Esophagus muscularis mucosa (tissue), 4 donors: ENCODE results near the gene CLDN10. TPM values are rescaled to one million over a fixed set of nuclear protein-coding genes. Genes with fewer than 3 reads are reported as not detected.

Experiments used
- DNase-seq: peaks from one replicate; pipeline ENCODE4 v3.0.0-alpha.2; 2017; ENCODE audit errors: extremely low spot score
- H3K27ac ChIP-seq, 4 donors: fragments of 200-600 bp; sonication (generic); replicated peaks in 1 of 4; 1 replicate in 3 of 4; 2 replicates in 1 of 4; pipeline ENCODE4 v1.5.1; 2016 to 2019; ENCODE audit warnings: mild to moderate bottlenecking in 1 of 4
- H3K27me3 ChIP-seq, 4 donors: fragments of 200-600 bp; sonication (generic); one replicate each; pipeline versions ENCODE4 v1.5.1 to v1.6.0; 2016 to 2019
- H3K36me3 ChIP-seq, 4 donors: fragments of 200-600 bp; sonication (generic); one replicate each; pipeline ENCODE4 v1.5.1; 2016 to 2019
- H3K4me1 ChIP-seq, 4 donors: fragments of 200-600 bp; sonication (generic); one replicate each; pipeline ENCODE4 v1.5.1; 2016 to 2019
- H3K4me3 ChIP-seq, 4 donors: fragments of 200-600 bp; sonication (generic); 1 replicate in 2 of 4; 2 replicates in 2 of 4; pipeline ENCODE4 v1.5.1; 2016 to 2019; ENCODE audit warnings: mild to moderate bottlenecking in 4 of 4, moderate library complexity in 1 of 4
- H3K9me3 ChIP-seq, 4 donors: fragments of 200-600 bp; sonication (generic); 1 replicate in 3 of 4; 2 replicates in 1 of 4; pipeline ENCODE4 v1.5.1; 2016 to 2019
- EP300 ChIP-seq: sonication (generic); formaldehyde crosslinking; IDR thresholded peaks from one replicate; pipeline ENCODE4 v1.6.1; 2017; ENCODE audit warnings: antibody characterized with exemption
- POLR2A ChIP-seq: fragments of 450-650 bp; IDR thresholded peaks from one replicate; pipeline ENCODE4 v1.6.1; 2017; ENCODE audit warnings: antibody characterized with exemption, moderate library complexity, mild to moderate bottlenecking, low read depth
- POLR2AphosphoS5 ChIP-seq, 2 donors: sonication (generic); formaldehyde crosslinking; IDR thresholded peaks; one replicate each; pipeline ENCODE4 v1.6.1; 2017; ENCODE audit warnings: antibody characterized with exemption in 2 of 2
- WGBS: methylation state at CpG from one replicate; pipeline ENCODE4 v1.1.5; 2018; 5-methylcytosine and 5-hydroxymethylcytosine counted together
- intact Hi-C: fragments of 100-400 bp; cut with DNase I; formaldehyde crosslinking; loops from one replicate; pipeline ENCODE4 v1.15.1; 2023
- total RNA-seq, 4 donors: library from RNA; depleted of rRNA; stranded (reverse); fragments of >200 nt; gene quantifications; one replicate each; pipeline versions ENCODE4 v1.1.0 to v1.2.1, GENCODE V29; 2016
- TF ChIP-seq, protein P1 (sequence below), 3 experiments: fragments of 200-600 bp in 2 of 3; fragments of 450-650 bp in 1 of 3; sonication (generic) in 2 of 3; IDR thresholded peaks; one replicate each; pipeline ENCODE4 v1.5.1; 2017 to 2019; ENCODE audit warnings: antibody characterized with exemption in 3 of 3, mild to moderate bottlenecking in 2 of 3, moderate library complexity in 1 of 3

CLDN10 gene
- total RNA-seq, 4 donors from 2014 or later = 1.2 to 1.9 TPM; not detected in 2

DNA sequence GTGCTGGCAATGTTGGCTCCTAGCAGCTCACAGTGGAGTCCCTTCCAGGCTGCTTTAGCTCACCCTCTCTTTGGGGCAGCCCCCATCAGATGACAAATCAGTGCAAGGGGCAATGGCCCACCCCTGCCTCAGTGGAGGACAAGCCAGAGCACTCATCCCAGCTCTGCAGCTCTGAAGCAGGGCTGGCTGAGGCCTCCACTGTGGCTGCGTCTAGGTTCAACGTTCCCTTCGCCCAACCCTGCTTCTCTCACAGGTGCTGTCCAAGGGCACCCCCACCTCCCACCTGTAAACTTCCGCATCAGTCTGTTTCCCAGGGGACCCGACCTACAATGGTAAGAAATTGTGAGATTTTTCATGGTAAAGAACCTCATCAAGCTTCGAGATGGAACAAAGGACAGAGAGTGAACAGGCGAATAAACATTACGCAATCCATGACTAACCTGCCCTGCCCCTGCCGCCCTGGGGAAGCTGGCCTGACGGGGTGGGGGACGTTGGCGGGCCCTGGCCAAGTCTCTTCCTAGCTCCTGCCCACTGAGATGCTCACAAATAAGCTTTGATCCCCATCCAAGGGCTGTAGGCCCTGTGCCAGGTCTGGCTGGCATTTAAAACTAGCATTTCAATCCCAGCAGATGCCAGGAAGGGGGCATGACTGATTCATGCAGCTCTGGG is 51.5 kb downstream of the CLDN10 start:
- no peaks in the 10 kb centered on the region for H3K9me3 ChIP-seq
- TF ChIP-seq, protein P1, sequence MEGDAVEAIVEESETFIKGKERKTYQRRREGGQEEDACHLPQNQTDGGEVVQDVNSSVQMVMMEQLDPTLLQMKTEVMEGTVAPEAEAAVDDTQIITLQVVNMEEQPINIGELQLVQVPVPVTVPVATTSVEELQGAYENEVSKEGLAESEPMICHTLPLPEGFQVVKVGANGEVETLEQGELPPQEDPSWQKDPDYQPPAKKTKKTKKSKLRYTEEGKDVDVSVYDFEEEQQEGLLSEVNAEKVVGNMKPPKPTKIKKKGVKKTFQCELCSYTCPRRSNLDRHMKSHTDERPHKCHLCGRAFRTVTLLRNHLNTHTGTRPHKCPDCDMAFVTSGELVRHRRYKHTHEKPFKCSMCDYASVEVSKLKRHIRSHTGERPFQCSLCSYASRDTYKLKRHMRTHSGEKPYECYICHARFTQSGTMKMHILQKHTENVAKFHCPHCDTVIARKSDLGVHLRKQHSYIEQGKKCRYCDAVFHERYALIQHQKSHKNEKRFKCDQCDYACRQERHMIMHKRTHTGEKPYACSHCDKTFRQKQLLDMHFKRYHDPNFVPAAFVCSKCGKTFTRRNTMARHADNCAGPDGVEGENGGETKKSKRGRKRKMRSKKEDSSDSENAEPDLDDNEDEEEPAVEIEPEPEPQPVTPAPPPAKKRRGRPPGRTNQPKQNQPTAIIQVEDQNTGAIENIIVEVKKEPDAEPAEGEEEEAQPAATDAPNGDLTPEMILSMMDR (IDR thresholded peaks at IDR 0.05) = no peak
- TF ChIP-seq POLR2A (no peak), EP300 (no peak), POLR2AphosphoS5 (IDR thresholded peaks at IDR 0.05) (no peak)
- no peaks in the 10 kb centered on the region for H3K27me3 ChIP-seq
- H3K4me1 ChIP-seq = peaks cover 0 to 9% (median 6%) of the 10 kb centered on the region in 4 donors
- H3K27ac ChIP-seq = no peak overlapping the region
- intact Hi-C loops = no loop called here
- no peak for DNase-seq
- no peak overlapping the region for H3K4me3 ChIP-seq
- whole genome bisulfite sequencing = 87% methylated on average over 12 of the region's 12 CpGs
- H3K36me3 ChIP-seq = peaks cover 0 to 36% (median 5%) of the 10 kb centered on the region in 4 donors

DNA sequence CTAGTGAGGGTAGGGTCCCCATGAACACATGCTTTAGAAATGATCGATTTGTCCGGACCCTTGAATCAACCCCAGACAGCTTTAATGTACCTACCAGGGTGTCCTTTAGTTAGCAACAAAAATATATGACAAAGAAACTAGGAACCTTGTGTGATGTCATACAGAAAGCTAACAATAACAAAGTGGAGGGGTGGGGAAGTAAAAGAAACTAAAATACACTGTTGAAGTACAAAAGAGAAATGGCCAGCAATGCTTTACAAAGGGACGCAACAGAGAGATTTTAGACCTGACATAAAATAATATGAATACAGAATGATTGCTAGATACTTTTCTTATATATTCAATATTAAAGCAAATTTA is 52.0 kb downstream of the CLDN10 start:
- H3K27ac ChIP-seq = no peak overlapping the region
- no peak for DNase-seq

DNA sequence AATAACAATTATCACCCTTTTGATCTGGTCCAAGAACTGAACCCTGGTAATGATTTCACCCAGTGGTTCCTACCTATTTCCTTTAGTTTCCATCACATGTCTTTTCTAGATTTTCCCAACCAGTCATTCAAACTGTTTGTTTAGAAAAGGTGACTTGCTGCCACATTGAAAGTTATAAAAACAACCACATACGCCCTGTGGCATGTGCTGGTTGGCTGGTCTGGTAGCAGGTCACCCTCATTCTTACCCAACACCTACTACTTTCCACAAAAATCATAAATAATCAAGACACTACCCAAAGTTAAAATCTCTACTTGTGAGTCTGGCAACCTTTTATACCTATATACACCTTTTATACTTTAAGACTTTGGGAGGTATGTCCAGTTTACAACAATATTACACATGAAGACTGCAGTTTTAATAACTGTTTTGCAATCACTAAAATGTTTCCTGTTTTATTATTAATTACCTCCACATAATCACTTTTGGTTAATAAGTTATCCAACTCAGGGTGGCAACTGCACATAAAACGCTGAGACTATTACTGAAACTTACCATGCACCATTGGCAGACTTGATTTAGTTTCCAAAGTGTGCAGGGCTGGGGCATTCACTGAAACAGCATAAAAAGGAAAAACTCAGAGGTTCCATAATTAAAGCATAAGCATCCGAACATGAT is 53.1 kb downstream of the CLDN10 start:
- H3K27ac ChIP-seq = no peak overlapping the region
- TF ChIP-seq EP300 (no peak), POLR2AphosphoS5 (IDR thresholded peaks at IDR 0.05) (no peak), POLR2A (no peak)
- TF ChIP-seq, protein P1 (IDR thresholded peaks at IDR 0.05) = no peak
- H3K36me3 ChIP-seq = peaks cover 0 to 35% (median 3%) of the 10 kb centered on the region in 4 donors
- DNase-seq = no peak
- H3K4me3 ChIP-seq = no peak overlapping the region
- intact Hi-C loops = no loop called here
- WGBS = 87% methylated on average over 3 of the region's 3 CpGs
- H3K9me3 ChIP-seq = no peaks in the 10 kb centered on the region
- H3K27me3 ChIP-seq = no peaks in the 10 kb centered on the region
- H3K4me1 ChIP-seq = peaks cover 0 to 16% (median 13%) of the 10 kb centered on the region in 4 donors

More for the DNA sequence above, 52.0 kb downstream of the CLDN10 start:
- TF ChIP-seq POLR2AphosphoS5 (IDR thresholded peaks at IDR 0.05) = no peak
- TF ChIP-seq, protein P1 (IDR thresholded peaks at IDR 0.05) = no peak
- TF ChIP-seq EP300 = no peak
- no peak for TF ChIP-seq POLR2A
- H3K4me3 ChIP-seq = no peak overlapping the region
- H3K27me3 ChIP-seq = no peaks in the 10 kb centered on the region
- 90% methylated on average over 3 of the region's 3 CpGs for WGBS
- H3K36me3 ChIP-seq = peaks cover 0 to 36% (median 5%) of the 10 kb centered on the region in 4 donors
- H3K4me1 ChIP-seq = peaks cover 0 to 13% (median 11%) of the 10 kb centered on the region in 4 donors
- intact Hi-C loops = no loop called here
- H3K9me3 ChIP-seq = no peaks in the 10 kb centered on the region

- TF ChIP-seq, protein P1 (IDR thresholded peaks at IDR 0.05) = no peak
- TF ChIP-seq POLR2AphosphoS5 (IDR thresholded peaks at IDR 0.05) = no peak
- TF ChIP-seq POLR2A = no peak
- TF ChIP-seq EP300 = no peak
- Histone ChIP-seq H3K9me3 (no peaks in the 10 kb centered on the region), H3K4me1 (peaks cover 0 to 16% (median 13%) of the 10 kb centered on the region in 4 donors), H3K36me3 (peaks cover 0 to 37% (median 2%) of the 10 kb centered on the region in 4 donors), H3K27me3 (no peaks in the 10 kb centered on the region), H3K4me3 (no peak overlapping the region), H3K27ac (no peak overlapping the region)
- DNase-seq = no peak
- intact Hi-C loops = no loop called here
- 18% methylated on average over 1 of the region's 1 CpG for WGBS
Measured at GRCh38 chr13:95607366-95607765, 54.8 kb downstream of the CLDN10 start.
